GM21786 (cell line): ENCODE measurements around the gene GDPD5.

Experiments used
- ATAC-seq: cut with Tn5 transposase; IDR thresholded peaks from one replicate; pipeline ENCODE4 v1.9.1; 2021; ENCODE audit not compliant: unreplicated experiment

Gene GDPD5

GRCh38 chr11:75525433-75526191, at the start of gene GDPD5:
TSS of gene GDPD5 (minus strand) at chr11:75525941. CDS start at chr11:75477735, 48,206 bp downstream.
- ATAC-seq = peak; percentile 66

GRCh38 chr11:75574698-75575602, 49.2 kb upstream of the GDPD5 start:
- no peak for ATAC-seq

GRCh38 chr11:75572744-75573143, 47.0 kb upstream of the GDPD5 start:
- no peak for ATAC-seq

GRCh38 chr11:75571625-75572024, 45.9 kb upstream of the GDPD5 start:
- no peak for ATAC-seq

GRCh38 chr11:75570559-75571139, 44.9 kb upstream of the GDPD5 start:
- ATAC-seq = no peak

GRCh38 chr11:75568616-75569219, 43.0 kb upstream of the GDPD5 start:
- no peak for ATAC-seq

- no peak for ATAC-seq
These were observed 42.2 kb upstream of the GDPD5 start for GRCh38 chr11:75567971-75568370.

- no peak for ATAC-seq
These were observed 41.1 kb upstream of the GDPD5 start for GRCh38 chr11:75566763-75567279.

- no peak for ATAC-seq
These were observed 40.4 kb upstream of the GDPD5 start for GRCh38 chr11:75565916-75566762.

GRCh38 chr11:75565221-75565814, 39.6 kb upstream of the GDPD5 start:
- ATAC-seq = no peak

- no peak for ATAC-seq
These were observed 38.3 kb upstream of the GDPD5 start for GRCh38 chr11:75563978-75564552.

GRCh38 chr11:75563501-75563977, 37.8 kb upstream of the GDPD5 start:
- ATAC-seq = no peak

GRCh38 chr11:75562836-75563484, 37.2 kb upstream of the GDPD5 start:
- ATAC-seq = no peak

GRCh38 chr11:75562048-75562835, 36.5 kb upstream of the GDPD5 start, which contains the start of gene SERPINH1:
TSS of gene SERPINH1 (plus strand) at chr11:75562253. CDS start at chr11:75566350, 4,097 bp downstream.
- peak; percentile 86 for ATAC-seq

GRCh38 chr11:75561426-75562047, 35.8 kb upstream of the GDPD5 start:
- no peak for ATAC-seq

GRCh38 chr11:75560644-75561043, 34.9 kb upstream of the GDPD5 start:
- ATAC-seq = no peak
